HL-60 (cell line): ENCODE data around the gene SMAD6.

Experiments
- GABPA ChIP-seq: IDR thresholded peaks from 2 replicates; pipeline ENCODE4 v1.6.1; 2012; ENCODE audit warnings: low read depth
- POLR2AphosphoS5 ChIP-seq: IDR thresholded peaks from 2 replicates; pipeline ENCODE4 v1.6.1; 2012; ENCODE audit warnings: low read depth
- REST ChIP-seq: IDR thresholded peaks from 2 replicates; pipeline ENCODE4 v1.6.1; 2012; ENCODE audit warnings: low read depth; ENCODE audit not compliant: insufficient replicate concordance
- TF ChIP-seq, protein P1 (sequence below): IDR thresholded peaks from one replicate; pipeline ENCODE4 v1.5.1; 2011; ENCODE audit warnings: low read length, control low read depth, inconsistent platforms; ENCODE audit not compliant: insufficient read depth

GRCh38 chr15:66758844-66759243 lies 56.8 kb downstream of the SMAD6 start:
- TF ChIP-seq, protein P1, sequence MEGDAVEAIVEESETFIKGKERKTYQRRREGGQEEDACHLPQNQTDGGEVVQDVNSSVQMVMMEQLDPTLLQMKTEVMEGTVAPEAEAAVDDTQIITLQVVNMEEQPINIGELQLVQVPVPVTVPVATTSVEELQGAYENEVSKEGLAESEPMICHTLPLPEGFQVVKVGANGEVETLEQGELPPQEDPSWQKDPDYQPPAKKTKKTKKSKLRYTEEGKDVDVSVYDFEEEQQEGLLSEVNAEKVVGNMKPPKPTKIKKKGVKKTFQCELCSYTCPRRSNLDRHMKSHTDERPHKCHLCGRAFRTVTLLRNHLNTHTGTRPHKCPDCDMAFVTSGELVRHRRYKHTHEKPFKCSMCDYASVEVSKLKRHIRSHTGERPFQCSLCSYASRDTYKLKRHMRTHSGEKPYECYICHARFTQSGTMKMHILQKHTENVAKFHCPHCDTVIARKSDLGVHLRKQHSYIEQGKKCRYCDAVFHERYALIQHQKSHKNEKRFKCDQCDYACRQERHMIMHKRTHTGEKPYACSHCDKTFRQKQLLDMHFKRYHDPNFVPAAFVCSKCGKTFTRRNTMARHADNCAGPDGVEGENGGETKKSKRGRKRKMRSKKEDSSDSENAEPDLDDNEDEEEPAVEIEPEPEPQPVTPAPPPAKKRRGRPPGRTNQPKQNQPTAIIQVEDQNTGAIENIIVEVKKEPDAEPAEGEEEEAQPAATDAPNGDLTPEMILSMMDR = no peak
- TF ChIP-seq REST (no peak), GABPA (no peak), POLR2AphosphoS5 (no peak)
